Stimulated activated CD4-positive, alpha-beta T cell treated with anti-CD3 and anti-CD28 coated beads, TNF-alpha, amount 100 ng/mL, for 24 hours (primary cell): ENCODE measurements around the gene DUSP16.
"Not testable (repeated sequence)": the region's sequence is repeated elsewhere in the genome, so short reads cannot be mapped to it uniquely, and the experiment has no call there.

Experiments
- DNase-seq, 3 experiments: peaks; one replicate each; pipeline ENCODE4 v3.0.0-alpha.2; 2020; ENCODE audit warnings: low read depth in 3 of 3

The DUSP16 gene

DNA sequence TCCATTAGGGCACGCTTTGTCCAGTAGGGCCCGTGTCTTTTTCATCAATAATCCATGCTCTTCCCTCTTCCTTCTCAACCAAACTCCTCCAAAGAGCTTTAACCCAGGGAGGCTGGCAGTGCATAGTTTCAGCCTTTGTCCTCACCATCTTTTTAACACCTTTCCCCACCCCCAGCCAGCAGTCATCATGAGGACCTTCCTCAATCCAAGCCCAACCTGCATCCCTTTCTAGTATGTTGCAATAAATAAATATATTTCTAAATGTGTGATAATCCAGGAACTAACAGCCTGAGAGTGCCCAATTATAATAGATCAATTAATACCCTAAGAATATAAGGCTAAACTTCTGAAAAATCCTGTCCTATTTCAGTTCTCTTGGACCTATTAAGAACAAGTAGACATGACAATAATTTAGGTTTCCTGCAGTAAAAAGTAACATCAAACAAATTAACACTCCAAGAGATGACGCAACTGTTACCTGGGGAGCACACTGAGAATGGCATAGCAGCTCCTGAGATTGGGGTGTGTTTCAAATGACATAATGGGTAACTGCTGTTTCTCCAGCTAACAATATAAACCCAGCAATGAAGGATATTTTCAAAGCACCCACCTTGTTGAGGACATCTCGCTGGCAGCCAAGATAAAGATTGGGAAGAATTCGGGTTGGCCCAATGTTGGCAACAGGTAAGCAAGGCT lies 62.6 kb downstream of the DUSP16 start:
- no peak for DNase-seq

- no peak for DNase-seq
Observed at GRCh38 chr12:12498210-12498609, 64.5 kb downstream of the DUSP16 start.

GRCh38 chr12:12495536-12495935 lies 67.1 kb downstream of the DUSP16 start:
- no peak for DNase-seq

DNA sequence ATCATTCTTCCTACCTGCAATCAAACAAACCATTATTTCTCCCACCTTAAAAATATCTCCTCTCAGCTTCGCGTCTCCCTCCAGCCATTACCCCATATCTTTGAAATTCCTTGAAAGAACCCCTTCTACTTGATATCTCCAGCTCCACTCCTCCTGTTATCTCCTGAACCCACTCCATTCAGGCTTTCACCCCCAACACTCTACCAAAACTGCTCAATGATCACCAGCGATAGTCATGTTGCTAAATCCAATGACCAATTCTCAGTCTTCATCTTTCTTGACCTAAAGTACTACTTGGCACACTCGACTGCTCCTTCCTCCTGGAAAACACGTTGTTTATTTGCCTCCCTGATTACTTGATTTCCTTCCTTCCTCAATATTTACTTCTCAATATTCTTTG lies 70.1 kb downstream of the DUSP16 start:
- no peak for DNase-seq

GRCh38 chr12:12491606-12492005 lies 71.1 kb downstream of the DUSP16 start:
- no peak for DNase-seq

DNA sequence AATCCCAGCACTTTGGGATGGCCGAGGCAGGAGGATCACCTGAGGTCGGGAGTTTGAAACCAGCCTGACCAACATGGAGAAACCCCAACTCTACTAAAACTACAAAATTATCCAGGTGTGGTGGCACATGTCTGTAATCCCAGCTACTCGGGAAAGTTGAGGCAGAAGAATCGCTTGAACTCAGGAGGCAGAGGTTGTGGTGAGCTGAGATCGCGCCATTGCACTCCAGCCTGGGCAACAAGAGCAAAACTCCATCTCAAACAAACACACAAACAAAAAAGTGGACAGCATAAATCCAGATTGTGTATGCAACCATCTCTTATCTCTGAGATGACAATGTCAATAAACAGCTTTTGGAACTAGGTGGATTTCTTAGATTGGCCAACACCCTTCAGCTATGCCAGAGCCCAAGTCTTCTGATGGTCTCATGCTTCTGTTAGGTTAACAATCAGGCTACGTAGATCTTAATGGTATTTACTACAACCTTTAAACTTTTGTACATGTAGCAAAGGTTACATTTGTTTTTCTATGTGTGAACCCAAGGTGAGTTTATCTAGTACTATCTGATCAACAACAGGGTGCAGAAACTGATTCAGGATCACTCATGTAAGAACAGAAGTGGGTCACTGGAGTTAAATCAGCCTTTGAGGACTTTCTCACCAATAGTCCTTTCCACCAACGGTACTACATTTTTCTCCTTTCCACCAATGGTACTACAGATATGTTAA lies 73.7 kb downstream of the DUSP16 start:
- DNase-seq = no peak

GRCh38 chr12:12488296-12488695 lies 74.4 kb downstream of the DUSP16 start:
- DNase-seq = no peak

DNA sequence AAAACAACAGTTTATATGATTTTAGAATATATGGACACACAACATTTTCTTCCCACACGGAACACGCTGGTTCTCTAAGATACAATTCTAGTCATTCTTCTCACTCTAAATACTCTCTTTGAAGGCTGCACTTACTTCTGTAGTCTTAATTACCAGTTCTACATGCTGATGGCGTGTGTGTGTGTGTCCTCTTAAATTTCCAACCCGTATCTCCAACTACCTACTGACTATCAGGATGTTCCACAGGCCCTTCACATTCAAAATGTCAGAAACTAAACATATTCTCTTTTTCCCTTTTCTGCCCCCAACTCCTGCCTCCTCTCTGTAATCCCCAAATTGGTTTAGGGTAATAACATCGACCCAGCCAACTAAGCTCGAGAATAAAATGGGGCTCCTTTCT lies 75.2 kb downstream of the DUSP16 start:
- no peak for DNase-seq

- no peak for DNase-seq
Observed at GRCh38 chr12:12486661-12487240, 75.9 kb downstream of the DUSP16 start.

DNA sequence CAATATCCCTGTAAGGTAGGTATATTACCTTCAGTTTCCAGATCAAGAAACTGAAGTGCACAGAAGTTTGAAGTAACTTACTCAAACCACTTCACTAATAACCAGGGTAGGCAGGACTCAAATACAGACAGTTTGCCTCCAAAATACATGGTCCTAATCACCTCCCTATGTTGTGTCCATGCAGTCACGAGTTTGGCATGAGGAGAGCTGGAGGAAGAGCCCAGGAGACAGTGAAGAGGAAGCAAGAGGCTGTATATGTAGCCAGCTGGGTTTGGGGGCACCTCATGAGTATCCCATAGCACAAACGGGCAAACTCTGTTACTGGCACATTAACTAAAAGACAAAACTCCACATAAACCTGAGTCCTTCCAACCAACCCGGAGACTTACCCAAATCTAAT lies 79.2 kb downstream of the DUSP16 start:
- DNase-seq = no peak

DNA sequence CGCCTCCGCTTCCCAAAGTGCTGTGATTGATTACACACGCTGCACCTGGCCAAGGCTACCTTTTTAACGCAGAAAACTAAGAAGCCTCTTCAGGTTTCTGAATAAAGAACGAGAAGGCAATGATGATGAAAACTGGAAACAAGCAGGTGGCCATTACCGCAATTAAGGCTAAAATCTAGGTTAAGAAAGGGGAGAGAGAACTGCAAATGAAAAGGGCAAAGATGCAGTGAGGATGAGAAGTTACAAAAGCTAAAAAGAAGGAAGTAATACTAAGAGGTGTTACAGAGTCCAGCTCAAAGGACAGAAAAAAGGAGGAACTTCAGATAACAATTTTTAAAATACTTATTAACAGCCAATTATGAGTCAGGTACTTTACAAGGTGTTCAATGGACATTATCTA lies 79.7 kb downstream of the DUSP16 start:
- no peak for DNase-seq

DNA sequence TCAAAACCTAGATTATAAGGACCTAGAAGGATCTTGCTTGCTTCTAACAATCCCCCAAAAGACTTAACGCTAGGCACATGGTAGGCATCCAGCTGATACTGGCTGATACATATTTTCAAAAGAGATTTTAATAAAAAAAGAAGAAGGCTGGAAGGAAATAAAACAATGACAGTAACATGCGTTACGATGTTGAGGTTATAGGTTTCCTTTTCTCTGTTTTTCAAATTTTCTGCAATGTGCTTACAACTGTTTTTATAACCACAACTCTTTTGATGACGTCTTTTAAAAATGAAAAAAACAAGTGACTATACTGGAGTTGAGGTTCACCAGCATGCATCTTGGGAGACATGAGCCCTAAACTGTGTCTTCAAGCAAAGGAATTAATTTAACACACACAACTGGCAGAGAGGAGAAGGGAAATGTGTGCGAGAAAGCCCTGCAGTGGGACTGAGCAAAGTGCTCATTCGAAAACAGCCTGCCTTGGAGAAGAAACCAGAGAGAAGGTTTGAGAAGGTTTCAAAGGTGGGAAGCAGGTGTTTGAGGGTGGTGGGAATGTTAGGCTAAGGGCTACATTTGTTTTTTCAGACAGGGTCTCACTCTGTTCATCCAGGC lies 80.4 kb downstream of the DUSP16 start:
- no peak for DNase-seq

- DNase-seq = no peak
Observed at GRCh38 chr12:12481631-12482030, 81.0 kb downstream of the DUSP16 start.

- DNase-seq = no peak
Observed at GRCh38 chr12:12480074-12480473, 82.6 kb downstream of the DUSP16 start.

GRCh38 chr12:12477532-12477890 lies 85.2 kb downstream of the DUSP16 start:
- no peak for DNase-seq

DNA sequence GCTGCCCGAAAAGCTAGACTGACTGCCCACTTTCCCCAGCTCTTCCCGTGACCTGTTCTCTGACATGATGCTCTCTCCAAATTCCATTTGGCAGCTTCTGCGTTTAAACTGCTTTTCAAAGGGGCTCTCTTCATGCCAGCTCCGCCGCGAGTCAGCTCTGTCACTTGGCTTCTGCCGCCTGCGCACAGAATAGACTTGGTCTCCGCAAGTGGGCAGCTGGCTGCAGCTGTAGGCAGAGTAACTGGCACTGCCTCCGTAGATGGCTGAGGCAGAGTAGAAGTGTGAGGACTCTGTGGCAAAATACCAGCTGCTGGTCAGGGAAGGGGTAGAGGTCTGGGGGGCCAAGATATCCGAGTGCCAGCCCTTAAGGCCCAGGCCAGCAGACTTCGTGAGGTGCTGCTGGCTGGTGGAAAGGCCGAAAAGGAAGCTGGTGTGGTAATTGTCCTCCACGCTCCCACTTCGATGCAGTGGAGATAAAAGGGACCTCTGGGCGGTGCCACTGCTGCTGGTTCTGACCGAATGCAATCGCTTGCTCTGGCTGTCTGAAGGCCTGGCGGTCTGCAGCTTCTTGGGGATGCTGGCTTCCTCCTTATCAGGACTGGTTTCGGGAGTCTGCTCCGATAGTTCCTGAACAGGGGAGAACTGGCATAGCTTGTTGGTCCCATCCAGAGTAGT lies 85.7 kb downstream of the DUSP16 start:
- no peak for DNase-seq

GRCh38 chr12:12474931-12475795 lies 87.5 kb downstream of the DUSP16 start:
- DNase-seq = peak in 2 of 3 experiments; percentile 32 to 53

GRCh38 chr12:12474471-12474928 lies 88.2 kb downstream of the DUSP16 start:
- DNase-seq = peak in 1 of 3 experiments; percentile 35

GRCh38 chr12:12473223-12473622 lies 89.4 kb downstream of the DUSP16 start:
- DNase-seq = no peak

- not testable (repeated sequence) for DNase-seq
Observed at GRCh38 chr12:12471982-12472961, 90.4 kb downstream of the DUSP16 start.
